A549 (cell line): ENCODE data around the gene TMEM140. TPM values are rescaled to one million over a fixed set of nuclear protein-coding genes. Genes with fewer than 3 reads are reported as not detected.

Source experiments
- ATAC-seq, 2 experiments: fragments of 200-7000 bp in 1 of 2; fragments of >200 bp in 1 of 2; cut with Nextera tagmentation in 1 of 2; cut with Tn5 transposase in 1 of 2; 3 replicates each; pipeline versions ENCODE4 v1.8.0 to v1.9.1; 2018 to 2020; ENCODE audit warnings: mild to moderate bottlenecking in 1 of 2, moderate library complexity in 1 of 2
- CTCF ChIA-PET: fragments of 300-600 bp; sonication (Branson Sonifier 250); formaldehyde crosslinking; extraction: SDS; loops from one replicate; lab custom pipeline; 2021; ENCODE audit warnings: antibody characterized with exemption, inconsistent platforms; lab: Yijun Ruan, JAX
- POLR2A ChIA-PET: fragments of 350-600 bp; formaldehyde crosslinking; extraction: SDS; loops from one replicate; lab custom pipeline; 2021; ENCODE audit warnings: antibody characterized with exemption, inconsistent platforms; lab: Yijun Ruan, JAX
- DNase-seq, 2 experiments: peaks; one replicate each; pipeline versions ENCODE4 v3.0.0 to v3.0.0-alpha.2; 2011 to 2016; ENCODE audit warnings: low read depth in 1 of 2, low spot score in 1 of 2
- FAIRE-seq: peaks from 2 replicates; lab custom pipeline; 2011; peaks lifted over from hg19 to GRCh38; lab: Jason Lieb, UNC
- H3K27ac ChIP-seq, 2 experiments: fragments of >200 bp; sonication (Bioruptor Twin); formaldehyde crosslinking; 3 replicates each; pipeline ENCODE4 v1.5.1; 2016 to 2017
- H3K4me1 ChIP-seq: fragments of >200 bp; sonication (Bioruptor Twin); formaldehyde crosslinking; 3 replicates; pipeline ENCODE4 v1.6.1; 2016
- H3K4me2 ChIP-seq: fragments of >200 bp; sonication (Bioruptor Twin); formaldehyde crosslinking; 3 replicates; pipeline ENCODE4 v1.6.1; 2016
- H3K4me3 ChIP-seq: fragments of >200 bp; sonication (Bioruptor Twin); formaldehyde crosslinking; 3 replicates; pipeline ENCODE4 v1.5.1; 2016
- H3K9me3 ChIP-seq: fragments of >200 bp; sonication (Bioruptor Twin); formaldehyde crosslinking; 3 replicates; pipeline ENCODE4 v1.6.1; 2016
- CBX2 ChIP-seq: fragments of 200-600 bp; sonication (generic); IDR thresholded peaks from 2 replicates; pipeline ENCODE4 v1.6.1; 2016; ENCODE audit warnings: low read depth, mild to moderate bottlenecking, borderline replicate concordance
- CHD2 ChIP-seq: fragments of 150-350 bp; IDR thresholded peaks from 2 replicates; pipeline ENCODE4 v1.6.1; 2014; ENCODE audit warnings: low read length; ENCODE audit not compliant: partially characterized antibody
- CHD4 ChIP-seq: fragments of 200-600 bp; sonication (generic); IDR thresholded peaks from 2 replicates; pipeline ENCODE4 v1.6.1; 2016; ENCODE audit warnings: antibody characterized with exemption, mild to moderate bottlenecking, borderline replicate concordance
- ESRRA ChIP-seq: fragments of 150-350 bp; IDR thresholded peaks from 2 replicates; pipeline ENCODE4 v1.6.1; 2014; ENCODE audit warnings: mild to moderate bottlenecking, low read length, borderline replicate concordance
- FOSB ChIP-seq: fragments of 250-450 bp; sonication (Bioruptor Pico); IDR thresholded peaks from 2 replicates; pipeline ENCODE4 v1.5.0; 2020; ENCODE audit warnings: mild to moderate bottlenecking, moderate library complexity
- JUNB ChIP-seq: fragments of >200 bp; sonication (Bioruptor Twin); formaldehyde crosslinking; IDR thresholded peaks from 2 replicates; pipeline ENCODE4 v1.6.1; 2016
- MAFK ChIP-seq: fragments of 450-650 bp; IDR thresholded peaks from 2 replicates; pipeline ENCODE4 v1.6.1; 2014; ENCODE audit not compliant: partially characterized antibody
- MYC ChIP-seq: IDR thresholded peaks from 2 replicates; pipeline ENCODE4 v1.6.1; 2012; ENCODE audit warnings: mild to moderate bottlenecking, inconsistent platforms, low read length, improper control_type of control experiment, borderline replicate concordance
- NPAS2 ChIP-seq: fragments of 250-450 bp; sonication (Bioruptor Pico); IDR thresholded peaks from 2 replicates; pipeline ENCODE4 v1.8.0; 2022; ENCODE audit warnings: mild to moderate bottlenecking, moderate library complexity, borderline replicate concordance
- NR3C1 ChIP-seq: fragments of >200 bp; sonication (Bioruptor Twin); formaldehyde crosslinking; IDR thresholded peaks from 3 replicates; pipeline ENCODE4 v1.6.1; 2017
- POLR2AphosphoS2 ChIP-seq: conservative IDR thresholded peaks from 2 replicates; pipeline ENCODE4 v1.6.1; 2012; ENCODE audit warnings: low read length, improper control_type of control experiment, inconsistent platforms
- RAD21 ChIP-seq, 2 experiments: fragments of >200 bp in 1 of 2; sonication (Bioruptor Twin) in 1 of 2; formaldehyde crosslinking in 1 of 2; IDR thresholded peaks in 1 of 2; conservative IDR thresholded peaks in 1 of 2; 2 replicates in 1 of 2; 3 replicates in 1 of 2; pipeline ENCODE4 v1.6.1; 2012 to 2018; ENCODE audit warnings: inconsistent platforms in 1 of 2
- RARB ChIP-seq: fragments of 250-450 bp; sonication (Bioruptor Pico); IDR thresholded peaks from 2 replicates; pipeline ENCODE4 v1.8.0; 2021; ENCODE audit warnings: mild to moderate bottlenecking, moderate library complexity
- SREBF2 ChIP-seq: fragments of 450-650 bp; IDR thresholded peaks from 2 replicates; pipeline ENCODE4 v1.6.1; 2014; ENCODE audit warnings: mild to moderate bottlenecking, moderate library complexity
- TFCP2L1 ChIP-seq: fragments of 250-450 bp; sonication (Bioruptor Pico); IDR thresholded peaks from 2 replicates; pipeline ENCODE4 v1.5.0; 2021; ENCODE audit warnings: mild to moderate bottlenecking
- ZSCAN20 ChIP-seq: fragments of 250-450 bp; sonication (Bioruptor Pico); IDR thresholded peaks from 2 replicates; pipeline ENCODE4 v1.8.0; 2022; ENCODE audit warnings: mild to moderate bottlenecking, moderate library complexity
- WGBS: methylation state at CpG from one replicate; pipeline ENCODE4 v1.1.6; 2017; ENCODE audit errors: missing lambda C conversion rate; 5-methylcytosine and 5-hydroxymethylcytosine counted together
- polyA plus RNA-seq, 4 experiments: library from polyadenylated mRNA; depleted of rRNA in 3 of 4; stranded (reverse); fragments of >200 nt; fragmentation: RNase III in 1 of 4; extraction: RNeasy Plus Mini Kit Qiagen cat#74134 plus additional on column Dnase treatment in 1 of 4; gene quantifications; 2 replicates in 3 of 4; 3 replicates in 1 of 4; pipeline ENCODE4 v1.2.3, GENCODE V29; 2011 to 2017
- TF ChIP-seq, protein P1 (sequence below): IDR thresholded peaks from 2 replicates; pipeline ENCODE4 v1.6.1; 2012; ENCODE audit warnings: low read depth, borderline replicate concordance
- TF ChIP-seq, protein P2 (sequence below): fragments of 450-650 bp; IDR thresholded peaks from 2 replicates; pipeline ENCODE4 v1.6.1; 2014; ENCODE audit warnings: antibody characterized with exemption
- TF ChIP-seq, protein P3 (sequence below): fragments of 200-600 bp; sonication (generic); IDR thresholded peaks from 2 replicates; pipeline ENCODE4 v1.6.1; 2016; ENCODE audit warnings: antibody characterized with exemption, mild to moderate bottlenecking, moderate library complexity
- TF ChIP-seq, protein P4 (sequence below): fragments of >200 bp; sonication (Bioruptor Twin); formaldehyde crosslinking; IDR thresholded peaks from 3 replicates; pipeline ENCODE4 v1.6.1; 2016

Gene TMEM140
- polyA plus RNA-seq, 2 of the 4 experiments (the other 2 are of a cell fraction), result 0.72 to 0.87 TPM

DNA sequence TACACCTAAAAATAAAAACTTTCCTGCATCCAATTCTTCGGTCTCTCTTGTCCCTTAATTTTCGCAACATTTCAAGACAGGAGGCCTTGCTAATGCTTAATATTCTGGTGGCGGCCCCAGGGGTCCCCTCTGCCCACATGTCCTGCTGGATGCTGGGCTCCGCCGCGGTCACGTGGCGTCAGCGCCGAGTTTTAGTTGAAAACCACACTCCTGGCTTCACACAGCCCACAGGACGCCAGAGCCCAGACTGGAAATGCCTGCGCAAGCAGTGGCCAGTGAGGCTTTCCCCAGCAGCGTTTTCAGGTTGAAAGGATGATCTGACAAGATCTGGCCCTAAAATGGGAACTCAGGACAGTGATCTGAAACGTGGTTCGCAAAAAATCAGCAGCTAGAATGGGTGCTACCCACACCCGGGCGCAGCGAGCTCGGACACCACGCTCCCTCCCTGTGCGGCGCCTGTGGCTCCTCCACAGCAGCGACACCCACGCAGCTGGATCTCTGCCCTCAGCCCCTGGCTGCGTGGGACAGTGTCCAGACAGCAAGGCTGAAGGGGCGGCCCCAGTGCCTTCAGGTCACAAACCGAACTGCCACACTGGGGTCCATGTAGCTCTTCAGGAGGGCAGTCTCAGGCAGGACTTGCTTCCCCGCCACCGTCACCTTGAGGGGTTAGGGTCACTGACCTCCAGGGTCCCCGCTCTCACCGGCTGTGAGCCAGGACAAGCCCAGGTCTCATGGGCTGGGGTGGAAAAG lies 34.2 kb downstream of the TMEM140 start:
- Histone ChIP-seq H3K27ac (no peak overlapping the region), H3K4me3 (no peak overlapping the region), H3K9me3 (no peaks in the 10 kb centered on the region), H3K4me2 (no peak overlapping the region), H3K4me1 (peaks cover 5% of the 10 kb centered on the region)
- ChIA-PET CTCF (interaction anchor here (4.3 kb wide), 1 partner anchor 12 kb away, joined by 26 read pairs; the partner anchor contains the start of gene CYREN), POLR2A (no interaction called here)
- no peak for FAIRE-seq
- TF ChIP-seq NPAS2 (CRISPR knock-in tag) (no peak), SREBF2 (no peak), ESRRA (no peak), TFCP2L1 (CRISPR knock-in tag) (no peak), CHD2 (no peak), ZSCAN20 (CRISPR knock-in tag) (no peak), MAFK (no peak), MYC (no peak)
- TF ChIP-seq, protein P1, sequence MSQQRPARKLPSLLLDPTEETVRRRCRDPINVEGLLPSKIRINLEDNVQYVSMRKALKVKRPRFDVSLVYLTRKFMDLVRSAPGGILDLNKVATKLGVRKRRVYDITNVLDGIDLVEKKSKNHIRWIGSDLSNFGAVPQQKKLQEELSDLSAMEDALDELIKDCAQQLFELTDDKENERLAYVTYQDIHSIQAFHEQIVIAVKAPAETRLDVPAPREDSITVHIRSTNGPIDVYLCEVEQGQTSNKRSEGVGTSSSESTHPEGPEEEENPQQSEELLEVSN, result no peak
- TF ChIP-seq, protein P2, sequence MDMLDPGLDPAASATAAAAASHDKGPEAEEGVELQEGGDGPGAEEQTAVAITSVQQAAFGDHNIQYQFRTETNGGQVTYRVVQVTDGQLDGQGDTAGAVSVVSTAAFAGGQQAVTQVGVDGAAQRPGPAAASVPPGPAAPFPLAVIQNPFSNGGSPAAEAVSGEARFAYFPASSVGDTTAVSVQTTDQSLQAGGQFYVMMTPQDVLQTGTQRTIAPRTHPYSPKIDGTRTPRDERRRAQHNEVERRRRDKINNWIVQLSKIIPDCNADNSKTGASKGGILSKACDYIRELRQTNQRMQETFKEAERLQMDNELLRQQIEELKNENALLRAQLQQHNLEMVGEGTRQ, result no peak
- TF ChIP-seq, protein P3, sequence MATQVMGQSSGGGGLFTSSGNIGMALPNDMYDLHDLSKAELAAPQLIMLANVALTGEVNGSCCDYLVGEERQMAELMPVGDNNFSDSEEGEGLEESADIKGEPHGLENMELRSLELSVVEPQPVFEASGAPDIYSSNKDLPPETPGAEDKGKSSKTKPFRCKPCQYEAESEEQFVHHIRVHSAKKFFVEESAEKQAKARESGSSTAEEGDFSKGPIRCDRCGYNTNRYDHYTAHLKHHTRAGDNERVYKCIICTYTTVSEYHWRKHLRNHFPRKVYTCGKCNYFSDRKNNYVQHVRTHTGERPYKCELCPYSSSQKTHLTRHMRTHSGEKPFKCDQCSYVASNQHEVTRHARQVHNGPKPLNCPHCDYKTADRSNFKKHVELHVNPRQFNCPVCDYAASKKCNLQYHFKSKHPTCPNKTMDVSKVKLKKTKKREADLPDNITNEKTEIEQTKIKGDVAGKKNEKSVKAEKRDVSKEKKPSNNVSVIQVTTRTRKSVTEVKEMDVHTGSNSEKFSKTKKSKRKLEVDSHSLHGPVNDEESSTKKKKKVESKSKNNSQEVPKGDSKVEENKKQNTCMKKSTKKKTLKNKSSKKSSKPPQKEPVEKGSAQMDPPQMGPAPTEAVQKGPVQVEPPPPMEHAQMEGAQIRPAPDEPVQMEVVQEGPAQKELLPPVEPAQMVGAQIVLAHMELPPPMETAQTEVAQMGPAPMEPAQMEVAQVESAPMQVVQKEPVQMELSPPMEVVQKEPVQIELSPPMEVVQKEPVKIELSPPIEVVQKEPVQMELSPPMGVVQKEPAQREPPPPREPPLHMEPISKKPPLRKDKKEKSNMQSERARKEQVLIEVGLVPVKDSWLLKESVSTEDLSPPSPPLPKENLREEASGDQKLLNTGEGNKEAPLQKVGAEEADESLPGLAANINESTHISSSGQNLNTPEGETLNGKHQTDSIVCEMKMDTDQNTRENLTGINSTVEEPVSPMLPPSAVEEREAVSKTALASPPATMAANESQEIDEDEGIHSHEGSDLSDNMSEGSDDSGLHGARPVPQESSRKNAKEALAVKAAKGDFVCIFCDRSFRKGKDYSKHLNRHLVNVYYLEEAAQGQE, result no peak
- no peak for ATAC-seq
- no peak for DNase-seq
- 94% methylated on average over 31 of the region's 31 CpGs for WGBS

DNA sequence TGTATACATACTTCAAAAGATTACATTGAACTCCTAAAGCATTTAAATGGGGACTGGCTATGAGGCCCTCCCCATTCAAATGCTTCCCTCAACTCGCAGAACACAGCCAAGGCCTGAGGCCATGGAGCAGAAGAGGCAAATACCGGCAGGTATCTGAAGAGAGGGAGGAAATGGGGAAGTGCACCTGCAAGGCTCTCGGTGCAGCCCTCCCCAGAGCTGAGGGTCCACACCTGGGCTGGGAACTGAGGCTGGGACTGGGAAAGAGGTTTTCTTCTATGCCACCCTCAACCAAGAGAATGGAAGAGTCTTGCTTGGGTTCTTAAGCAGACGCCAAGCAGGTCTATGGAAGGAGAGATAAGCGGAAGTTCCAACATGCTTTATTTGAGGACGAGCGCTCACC lies 35.6 kb downstream of the TMEM140 start:
- ATAC-seq, result no peak
- Histone ChIP-seq H3K9me3 (no peaks in the 10 kb centered on the region), H3K4me1 (no peaks in the 10 kb centered on the region), H3K4me3 (no peak overlapping the region), H3K4me2 (no peak overlapping the region), H3K27ac (no peak overlapping the region)
- DNase-seq, result no peak
- no peak for FAIRE-seq
- CTCF ChIA-PET, result interaction anchor here (2.5 kb wide), 1 partner anchor 13 kb away, joined by 7 read pairs; no protein-coding TSS in a partner anchor
- POLR2A ChIA-PET, result no interaction called here
- 93% methylated on average over 7 of the region's 7 CpGs for WGBS
- TF ChIP-seq, protein P4, sequence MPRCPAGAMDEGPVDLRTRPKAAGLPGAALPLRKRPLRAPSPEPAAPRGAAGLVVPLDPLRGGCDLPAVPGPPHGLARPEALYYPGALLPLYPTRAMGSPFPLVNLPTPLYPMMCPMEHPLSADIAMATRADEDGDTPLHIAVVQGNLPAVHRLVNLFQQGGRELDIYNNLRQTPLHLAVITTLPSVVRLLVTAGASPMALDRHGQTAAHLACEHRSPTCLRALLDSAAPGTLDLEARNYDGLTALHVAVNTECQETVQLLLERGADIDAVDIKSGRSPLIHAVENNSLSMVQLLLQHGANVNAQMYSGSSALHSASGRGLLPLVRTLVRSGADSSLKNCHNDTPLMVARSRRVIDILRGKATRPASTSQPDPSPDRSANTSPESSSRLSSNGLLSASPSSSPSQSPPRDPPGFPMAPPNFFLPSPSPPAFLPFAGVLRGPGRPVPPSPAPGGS, result no peak
- TF ChIP-seq ESRRA, result no peak
- no peak for TF ChIP-seq CHD4
- TF ChIP-seq JUNB, result no peak
- TF ChIP-seq NR3C1, result no peak
- no peak for TF ChIP-seq FOSB
- no peak for TF ChIP-seq POLR2AphosphoS2
- TF ChIP-seq RAD21 (conservative IDR thresholded peaks at IDR 0.05 in 1 of 2, IDR thresholded peaks at IDR 0.05 in 1 of 2), result no peak
- TF ChIP-seq ZSCAN20 (CRISPR knock-in tag), result no peak
- TF ChIP-seq RARB, result no peak
- no peak for TF ChIP-seq CBX2
